Measurements from ENCODE around the gene ARG2. TPM values are rescaled to one million over a fixed set of nuclear protein-coding genes. Genes with fewer than 3 reads are reported as not detected.

The ARG2 gene
- total and polyA plus RNA-seq, 9 of the 15 experiments (the other 6 are each of a cell fraction or from before 2014, with no cell fraction given): 6.2 to 75.0 (median 17.8) TPM

DNA sequence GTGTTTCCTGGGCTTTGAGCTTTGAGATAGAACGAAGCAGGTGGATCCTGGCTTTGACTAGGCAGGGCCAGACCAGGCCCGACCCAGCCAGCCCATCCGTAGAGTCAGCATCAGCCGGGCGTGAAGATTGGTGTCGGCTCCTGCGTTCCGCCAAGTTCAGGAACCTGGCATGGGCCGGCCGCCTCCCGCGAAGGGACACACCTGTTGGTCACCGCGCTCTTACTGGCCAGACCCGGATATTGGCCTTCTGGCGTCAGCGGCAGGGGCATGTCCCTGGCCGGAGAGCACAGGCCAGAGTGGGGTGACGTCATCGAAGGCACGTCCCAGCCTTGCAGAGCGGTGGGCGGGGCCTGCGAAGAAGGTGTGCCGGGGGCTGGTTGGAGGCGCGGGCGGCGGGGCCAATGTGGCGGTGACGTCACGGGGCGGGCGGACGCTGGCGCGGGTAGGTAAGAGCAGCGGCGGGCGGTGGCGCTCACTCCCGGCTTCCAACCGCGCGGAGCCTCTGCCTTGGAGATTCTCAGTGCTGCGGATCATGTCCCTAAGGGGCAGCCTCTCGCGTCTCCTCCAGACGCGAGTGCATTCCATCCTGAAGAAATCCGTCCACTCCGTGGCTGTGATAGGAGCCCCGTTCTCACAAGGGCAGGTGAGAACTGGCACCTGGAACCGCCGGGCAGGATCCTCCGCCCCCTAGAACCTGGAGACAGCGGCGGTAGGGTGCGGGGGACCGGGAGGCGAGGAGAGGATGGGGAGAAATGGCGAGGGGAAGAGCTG lies at the start of gene ARG2 (continued):
- no peak; a peak in 1 of 3 replicates for TF ChIP-seq CBX3 (IDR thresholded peaks at IDR 0.05; ENCODE audit: borderline replicate concordance in 1 of 2, low read length in 2 of 2)
- TF ChIP-seq ZNF57 (CRISPR knock-in tag; IDR thresholded peaks at IDR 0.05): no peak
- TF ChIP-seq, protein P1, sequence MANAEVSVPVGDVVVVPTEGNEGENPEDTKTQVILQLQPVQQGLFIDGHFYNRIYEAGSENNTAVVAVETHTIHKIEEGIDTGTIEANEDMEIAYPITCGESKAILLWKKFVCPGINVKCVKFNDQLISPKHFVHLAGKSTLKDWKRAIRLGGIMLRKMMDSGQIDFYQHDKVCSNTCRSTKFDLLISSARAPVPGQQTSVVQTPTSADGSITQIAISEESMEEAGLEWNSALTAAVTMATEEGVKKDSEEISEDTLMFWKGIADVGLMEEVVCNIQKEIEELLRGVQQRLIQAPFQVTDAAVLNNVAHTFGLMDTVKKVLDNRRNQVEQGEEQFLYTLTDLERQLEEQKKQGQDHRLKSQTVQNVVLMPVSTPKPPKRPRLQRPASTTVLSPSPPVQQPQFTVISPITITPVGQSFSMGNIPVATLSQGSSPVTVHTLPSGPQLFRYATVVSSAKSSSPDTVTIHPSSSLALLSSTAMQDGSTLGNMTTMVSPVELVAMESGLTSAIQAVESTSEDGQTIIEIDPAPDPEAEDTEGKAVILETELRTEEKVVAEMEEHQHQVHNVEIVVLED (CRISPR knock-in tag; IDR thresholded peaks at IDR 0.05): 0 out of 2 replicates have a peak, but pooled peaks have one; percentile 25
- TF ChIP-seq ZFP1 (CRISPR knock-in tag; IDR thresholded peaks at IDR 0.05): no peak
- TF ChIP-seq KAT7 (CRISPR knock-in tag; IDR thresholded peaks at IDR 0.05; ENCODE audit: borderline replicate concordance): no peak
- no peak for TF ChIP-seq HDAC2 (IDR thresholded peaks at IDR 0.05)

DNA sequence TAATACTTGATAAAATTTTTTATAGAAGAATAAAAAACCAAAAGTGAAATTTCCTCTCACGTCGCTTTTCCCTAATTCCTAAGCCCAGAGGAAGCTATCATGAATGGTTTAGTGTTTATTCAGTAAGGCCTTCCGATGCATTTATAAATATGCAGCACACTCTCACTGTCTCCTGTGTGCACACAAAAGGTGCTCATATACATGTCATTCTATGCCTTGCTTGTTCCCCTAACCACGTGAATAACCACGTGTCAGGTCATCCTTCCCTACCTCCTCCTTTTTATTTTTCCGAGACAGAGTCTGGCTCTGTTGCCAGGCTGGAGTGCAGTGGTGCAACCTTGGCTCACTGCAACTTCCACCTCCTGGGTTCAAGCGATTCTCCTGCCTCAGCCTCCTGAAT lies 49.3 kb upstream of the ARG2 start:
- intact Hi-C loops (cut with micrococcal nuclease): no loop called here
- no peak for ATAC-seq
- Histone ChIP-seq H3K27me3 (ENCODE audit: control insufficient read depth in 2 of 2, insufficient read depth in 2 of 2, low read length in 2 of 2) (no peaks in the 10 kb centered on the region), H3K4me3 (no peak overlapping the region), H3K9ac (ENCODE audit: insufficient read depth in 1 of 2, low read depth in 2 of 2, low read length in 2 of 2) (no peak overlapping the region), H3K36me3 (ENCODE audit: control insufficient read depth, insufficient read depth, low read length) (no peaks in the 10 kb centered on the region), H4K20me1 (replicated peaks; ENCODE audit: control insufficient read depth, insufficient read depth, low read length) (no peaks in the 10 kb centered on the region; the same call in 1 of the 2 replicates), H3K79me2 (ENCODE audit: control insufficient read depth, insufficient read depth, low read length) (no peaks in the 10 kb centered on the region), H3K9me1 (ENCODE audit: control insufficient read depth, insufficient read depth, low read length) (no peaks in the 10 kb centered on the region), H3K9me3 (replicated peaks; ENCODE audit: control insufficient read depth, insufficient read depth, low read depth, low read length) (no peaks in the 10 kb centered on the region), H3K27ac (ENCODE audit: extremely low read depth, low read depth, low read length) (no peak overlapping the region), H3K4me2 (ENCODE audit: insufficient read depth, low read length) (no peak overlapping the region), H3K4me1 (replicated peaks in 1 of 2; ENCODE audit: control insufficient read depth in 2 of 2, insufficient read depth in 2 of 2, low read length in 2 of 2) (peaks cover 0 to 5% of the 10 kb centered on the region in 2 experiments; a peak in 2 of 5 replicates), H2AFZ (ENCODE audit: low read depth, low read length) (no peak overlapping the region)
- DNase-seq (ENCODE audit: extremely low read depth in 1 of 4, low spot score in 3 of 4): no peak
- 47% methylated on average over 7 of the region's 7 CpGs for WGBS (ENCODE audit: insufficient coverage, low coverage, missing lambda C conversion rate)
- no TSS peak for BruUV-seq (replicated peaks)
- FAIRE-seq: no peak
- CTCF ChIA-PET (ENCODE audit: low intra/inter-chr PET ratio): no interaction called here
- POLR2A ChIA-PET: interaction anchor here (0.6 kb wide), 1 partner anchor 156 kb away, joined by 3 read pairs; no protein-coding TSS in a partner anchor
- in situ Hi-C loops (cut with MboI): loop anchor here (10.0 kb wide), 1 partner anchor 146 kb away; no protein-coding TSS in a partner anchor
- TF ChIP-seq, protein P2, sequence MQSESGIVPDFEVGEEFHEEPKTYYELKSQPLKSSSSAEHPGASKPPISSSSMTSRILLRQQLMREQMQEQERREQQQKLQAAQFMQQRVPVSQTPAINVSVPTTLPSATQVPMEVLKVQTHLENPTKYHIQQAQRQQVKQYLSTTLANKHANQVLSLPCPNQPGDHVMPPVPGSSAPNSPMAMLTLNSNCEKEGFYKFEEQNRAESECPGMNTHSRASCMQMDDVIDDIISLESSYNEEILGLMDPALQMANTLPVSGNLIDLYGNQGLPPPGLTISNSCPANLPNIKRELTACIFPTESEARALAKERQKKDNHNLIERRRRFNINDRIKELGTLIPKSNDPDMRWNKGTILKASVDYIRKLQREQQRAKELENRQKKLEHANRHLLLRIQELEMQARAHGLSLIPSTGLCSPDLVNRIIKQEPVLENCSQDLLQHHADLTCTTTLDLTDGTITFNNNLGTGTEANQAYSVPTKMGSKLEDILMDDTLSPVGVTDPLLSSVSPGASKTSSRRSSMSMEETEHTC (IDR thresholded peaks at IDR 0.05): no peak
- TF ChIP-seq MXD1 (CRISPR knock-in tag; IDR thresholded peaks at IDR 0.05; ENCODE audit: borderline replicate concordance, poor library complexity, severe bottlenecking): no peak
- no peak for TF ChIP-seq CHCHD3 (CRISPR knock-in tag; IDR thresholded peaks at IDR 0.05)
- no peak for TF ChIP-seq TAF9B (IDR thresholded peaks at IDR 0.05; ENCODE audit: partially characterized antibody)
- TF ChIP-seq HMGN3 (IDR thresholded peaks at IDR 0.05; ENCODE audit: borderline replicate concordance, extremely low read depth, insufficient read length, low read depth, low read length): no peak
- no peak for TF ChIP-seq ZNF584 (CRISPR knock-in tag; IDR thresholded peaks at IDR 0.05; ENCODE audit: low read depth)
- no peak for TF ChIP-seq GABPB1 (CRISPR knock-in tag; IDR thresholded peaks at IDR 0.05)
- no peak for TF ChIP-seq PTBP1 (IDR thresholded peaks at IDR 0.05; ENCODE audit: low read depth, low read length)
- TF ChIP-seq CTBP1 (IDR thresholded peaks at IDR 0.05; ENCODE audit: borderline replicate concordance): no peak
- no peak for TF ChIP-seq DPF2 (IDR thresholded peaks at IDR 0.05)
